ENCODE results near the gene GPR132.
"Not testable (repeated sequence)": the region's sequence is repeated elsewhere in the genome, so short reads cannot be mapped to it uniquely, and the experiment has no call there.

Gene GPR132

GRCh38 chr14:105034315-105035039, 30.8 kb downstream of the GPR132 start:
- CTCF ChIA-PET = interaction anchor here (0.9 to 4.3 kb wide), 5 partner anchors 8 to 53 kb away, joined by 3 to 34 read pairs (median 4); no protein-coding TSS in a partner anchor
- DNase-seq (ENCODE audit: extremely low spot score) = no peak
- POLR2A ChIA-PET = no interaction called here
- TF ChIP-seq CTCF (IDR thresholded peaks at IDR 0.05; ENCODE audit: control extremely low read depth, extremely low read depth, low read depth, missing control alignments) = no peak

DNA sequence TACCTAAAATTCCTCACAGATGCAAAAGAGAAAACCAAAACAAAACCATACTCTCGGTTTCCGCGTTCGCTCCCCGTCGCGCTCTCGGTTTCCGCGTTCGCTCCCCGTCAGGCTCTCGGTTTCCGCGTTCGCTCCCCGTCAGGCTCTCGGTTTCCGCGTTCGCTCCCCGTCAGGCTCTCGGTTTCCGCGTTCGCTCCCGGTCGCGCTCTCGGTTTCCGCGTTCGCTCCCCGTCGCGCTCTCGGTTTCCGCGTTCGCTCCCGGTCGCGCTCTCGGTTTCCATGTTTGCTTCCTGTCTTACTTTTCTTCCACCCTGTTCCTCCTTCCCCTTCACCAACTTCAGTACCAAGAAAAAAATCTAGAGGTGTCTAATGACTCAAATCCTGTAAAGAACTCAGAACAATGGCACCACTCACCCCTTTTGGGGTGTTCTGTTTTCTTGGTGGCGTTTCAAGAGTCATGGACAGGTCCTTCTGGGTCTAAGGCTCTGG, 31.8 kb downstream of the GPR132 start:
- POLR2A ChIA-PET; DNase-seq (ENCODE audit: extremely low spot score): not testable (repeated sequence)
- CTCF ChIA-PET = interaction anchor here (1.0 to 4.3 kb wide), 5 partner anchors 8 to 58 kb away, joined by 3 to 34 read pairs (median 5); no protein-coding TSS in a partner anchor

GRCh38 chr14:105032451-105032901, 32.8 kb downstream of the GPR132 start:
- POLR2A ChIA-PET; DNase-seq (ENCODE audit: extremely low spot score): not testable (repeated sequence)
- CTCF ChIA-PET = interaction anchor here (1.2 to 5.3 kb wide), 3 partner anchors 9 to 57 kb away, joined by 3 to 37 read pairs (median 5); no protein-coding TSS in a partner anchor

DNA sequence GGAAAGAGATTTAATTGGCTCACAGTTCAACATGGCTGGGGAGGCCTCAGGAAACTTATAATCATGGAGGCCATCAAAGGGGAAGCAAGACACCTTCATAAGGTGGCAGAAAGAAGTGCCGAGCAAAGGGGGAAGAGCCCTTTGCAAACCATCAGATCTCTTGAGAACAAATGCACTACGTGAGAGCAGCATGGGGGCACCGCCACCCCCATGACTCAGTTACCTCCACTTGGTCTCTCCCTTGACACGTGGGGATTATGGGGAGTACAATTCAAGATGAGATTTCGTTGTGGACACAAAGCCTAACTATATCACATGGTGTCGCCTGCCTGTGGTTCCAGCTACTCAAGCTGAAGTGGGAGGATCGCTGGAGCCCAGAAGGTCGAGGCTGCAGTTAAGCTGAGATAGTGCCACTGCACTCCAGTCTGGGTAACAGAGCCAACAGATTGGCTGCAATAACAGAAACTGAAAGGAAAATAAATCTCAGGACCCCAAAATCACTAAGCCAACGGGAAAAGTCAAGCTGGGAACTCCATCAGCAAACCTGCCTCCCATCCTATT, 34.3 kb downstream of the GPR132 start:
- POLR2A ChIA-PET = no interaction called here
- CTCF ChIA-PET = interaction anchor here (5.3 kb wide), 1 partner anchor 14 kb away, joined by 37 read pairs; no protein-coding TSS in a partner anchor
- TF ChIP-seq CTCF (IDR thresholded peaks at IDR 0.05; ENCODE audit: control extremely low read depth, extremely low read depth, low read depth, missing control alignments) = no peak
- no peak for DNase-seq (ENCODE audit: extremely low spot score)

DNA sequence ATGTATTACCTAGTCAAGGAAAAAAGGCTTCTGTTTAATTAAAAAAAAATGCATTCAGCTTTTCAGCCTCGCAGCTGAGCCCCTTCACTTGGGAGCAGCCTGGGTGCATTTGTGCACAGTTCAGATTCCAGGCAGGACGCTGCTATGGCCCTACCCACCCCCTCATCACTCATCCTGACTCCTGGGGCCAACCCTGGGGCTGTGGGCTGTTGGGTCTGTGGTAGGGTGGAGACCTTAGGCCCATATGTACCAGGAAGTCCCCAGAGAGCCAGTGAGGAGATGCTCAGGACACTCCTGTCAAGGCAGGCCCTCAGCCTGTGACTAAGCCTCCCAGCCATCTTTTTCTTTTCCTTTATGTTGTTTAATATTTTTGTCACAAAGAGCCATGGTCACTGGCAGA, 35.0 kb downstream of the GPR132 start:
- no peak for TF ChIP-seq CTCF (IDR thresholded peaks at IDR 0.05; ENCODE audit: control extremely low read depth, extremely low read depth, low read depth, missing control alignments)
- DNase-seq (ENCODE audit: extremely low spot score) = no peak
- ChIA-PET POLR2A (no interaction called here), CTCF (interaction anchor here (5.3 kb wide), 1 partner anchor 15 kb away, joined by 37 read pairs; no protein-coding TSS in a partner anchor)

GRCh38 chr14:105029402-105029801, 35.8 kb downstream of the GPR132 start:
- no peak for TF ChIP-seq CTCF (IDR thresholded peaks at IDR 0.05; ENCODE audit: control extremely low read depth, extremely low read depth, low read depth, missing control alignments)
- ChIA-PET CTCF (interaction anchor here (1.2 to 5.3 kb wide), 2 partner anchors 16 to 57 kb away, joined by 3 to 37 read pairs; no protein-coding TSS in a partner anchor), POLR2A (no interaction called here)
- DNase-seq (ENCODE audit: extremely low spot score) = no peak

GRCh38 chr14:105028251-105028927, 36.8 kb downstream of the GPR132 start:
- ChIA-PET POLR2A (no interaction called here), CTCF (interaction anchor here (0.8 to 5.3 kb wide), 5 partner anchors 9 to 58 kb away, joined by 3 to 37 read pairs (median 4); no protein-coding TSS in a partner anchor)
- peak; percentile 5 for DNase-seq (ENCODE audit: extremely low spot score)
- no peak for TF ChIP-seq CTCF (IDR thresholded peaks at IDR 0.05; ENCODE audit: control extremely low read depth, extremely low read depth, low read depth, missing control alignments)

DNA sequence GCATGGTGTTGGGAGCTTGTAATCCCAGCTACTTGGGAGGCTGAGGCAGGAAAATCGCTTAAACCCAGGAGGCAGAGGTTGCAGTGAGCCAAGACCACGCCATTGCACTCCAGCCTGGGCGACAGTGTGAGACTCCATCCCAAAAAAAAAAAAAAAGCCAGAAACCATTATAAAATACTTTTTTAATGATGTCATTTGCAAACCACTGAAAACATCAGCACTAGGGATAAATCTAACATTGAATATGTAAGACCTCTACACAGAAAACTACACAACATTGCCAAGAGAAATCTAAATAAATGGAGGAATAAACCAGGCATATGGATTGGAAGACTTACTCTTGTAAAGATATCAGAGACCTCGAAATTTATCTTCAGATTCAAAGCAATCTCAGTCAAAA, 37.5 kb downstream of the GPR132 start:
- DNase-seq (ENCODE audit: extremely low spot score); POLR2A ChIA-PET: not testable (repeated sequence)
- CTCF ChIA-PET = interaction anchor here (1.6 to 5.3 kb wide), 4 partner anchors 15 to 52 kb away, joined by 4 to 37 read pairs (median 14); no protein-coding TSS in a partner anchor

All from GM10248 (cell line).